GM19397 (cell line): ENCODE results near the gene ABCC9.
"Not testable (repeated sequence)": the region's sequence is repeated elsewhere in the genome, so short reads cannot be mapped to it uniquely, and the experiment has no call there.

Source experiments
- ATAC-seq: cut with Tn5 transposase; IDR thresholded peaks from one replicate; pipeline ENCODE4 v1.9.1; 2021; ENCODE audit warnings: mild to moderate bottlenecking, moderate library complexity; ENCODE audit not compliant: unreplicated experiment

ABCC9 gene

GRCh38 chr12:21819236-21819635 lies 122.0 kb downstream of the ABCC9 start:
- no peak for ATAC-seq

GRCh38 chr12:21818627-21819026 lies 122.6 kb downstream of the ABCC9 start:
- ATAC-seq = no peak

GRCh38 chr12:21815306-21816062 lies 125.7 kb downstream of the ABCC9 start:
- no peak for ATAC-seq

- no peak for ATAC-seq
Measured at GRCh38 chr12:21814814-21815213, 126.4 kb downstream of the ABCC9 start.

GRCh38 chr12:21814327-21814726 lies 126.9 kb downstream of the ABCC9 start:
- no peak for ATAC-seq

GRCh38 chr12:21813751-21814150 lies 127.5 kb downstream of the ABCC9 start:
- ATAC-seq = no peak

- no peak for ATAC-seq
Measured at GRCh38 chr12:21813125-21813524, 128.1 kb downstream of the ABCC9 start.

GRCh38 chr12:21812340-21812739 lies 128.9 kb downstream of the ABCC9 start:
- not testable (repeated sequence) for ATAC-seq

GRCh38 chr12:21809100-21809499 lies 132.1 kb downstream of the ABCC9 start:
- no peak for ATAC-seq

GRCh38 chr12:21806255-21806654 lies 135.0 kb downstream of the ABCC9 start:
- no peak for ATAC-seq

GRCh38 chr12:21801522-21802288 lies 139.5 kb downstream of the ABCC9 start:
- ATAC-seq = no peak

- ATAC-seq = no peak
Measured at GRCh38 chr12:21800011-21800410, 141.2 kb downstream of the ABCC9 start.

GRCh38 chr12:21797539-21797938 lies 143.7 kb downstream of the ABCC9 start:
- ATAC-seq = no peak

- no peak for ATAC-seq
Measured at GRCh38 chr12:21795648-21796328, 145.4 kb downstream of the ABCC9 start.

GRCh38 chr12:21794807-21795595 lies 146.2 kb downstream of the ABCC9 start:
- ATAC-seq = not testable (repeated sequence)

GRCh38 chr12:21789687-21790086 lies 151.5 kb downstream of the ABCC9 start:
- ATAC-seq = not testable (repeated sequence)

- no peak for ATAC-seq
Measured at GRCh38 chr12:21788089-21788983, 152.9 kb downstream of the ABCC9 start.

GRCh38 chr12:21786041-21786531 lies 155.1 kb downstream of the ABCC9 start:
- no peak for ATAC-seq

- not testable (repeated sequence) for ATAC-seq
Measured at GRCh38 chr12:21782723-21783122, 158.5 kb downstream of the ABCC9 start.

- ATAC-seq = no peak
Measured at GRCh38 chr12:21780786-21781185, 160.4 kb downstream of the ABCC9 start.
